ENCODE results near the gene NFE2.

Gene NFE2

DNA sequence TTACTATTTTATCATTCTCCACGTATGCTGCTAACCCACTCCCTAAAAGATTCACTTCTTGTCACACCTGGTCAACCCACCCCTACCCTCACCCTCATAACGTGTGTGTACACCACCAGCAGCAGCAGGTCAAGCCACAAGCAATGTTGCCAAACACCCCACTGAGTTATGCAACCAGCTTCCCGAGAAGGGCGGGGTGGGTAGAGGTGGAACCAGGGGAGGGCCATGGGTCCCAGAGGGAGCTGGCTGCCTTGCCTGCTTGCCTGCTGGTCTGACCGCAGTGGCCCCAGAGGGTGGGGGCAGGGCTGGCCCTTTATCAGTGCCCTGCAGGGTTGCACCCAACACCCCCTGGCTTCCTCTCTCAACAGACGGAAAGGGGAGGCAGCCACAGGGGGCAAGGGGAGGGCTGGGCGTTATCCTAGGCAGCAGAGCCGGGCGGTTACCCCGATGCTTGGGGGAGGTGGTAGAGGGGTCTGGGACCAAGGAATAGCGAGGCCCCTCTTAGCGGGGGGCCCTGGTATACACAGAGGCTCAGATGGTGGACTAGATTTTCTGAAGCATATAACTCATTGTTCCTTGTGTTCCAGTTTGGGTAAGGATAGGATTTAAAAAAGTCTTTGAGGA, 3.5 kb upstream of the NFE2 start:
- TF ChIP-seq, protein P1, sequence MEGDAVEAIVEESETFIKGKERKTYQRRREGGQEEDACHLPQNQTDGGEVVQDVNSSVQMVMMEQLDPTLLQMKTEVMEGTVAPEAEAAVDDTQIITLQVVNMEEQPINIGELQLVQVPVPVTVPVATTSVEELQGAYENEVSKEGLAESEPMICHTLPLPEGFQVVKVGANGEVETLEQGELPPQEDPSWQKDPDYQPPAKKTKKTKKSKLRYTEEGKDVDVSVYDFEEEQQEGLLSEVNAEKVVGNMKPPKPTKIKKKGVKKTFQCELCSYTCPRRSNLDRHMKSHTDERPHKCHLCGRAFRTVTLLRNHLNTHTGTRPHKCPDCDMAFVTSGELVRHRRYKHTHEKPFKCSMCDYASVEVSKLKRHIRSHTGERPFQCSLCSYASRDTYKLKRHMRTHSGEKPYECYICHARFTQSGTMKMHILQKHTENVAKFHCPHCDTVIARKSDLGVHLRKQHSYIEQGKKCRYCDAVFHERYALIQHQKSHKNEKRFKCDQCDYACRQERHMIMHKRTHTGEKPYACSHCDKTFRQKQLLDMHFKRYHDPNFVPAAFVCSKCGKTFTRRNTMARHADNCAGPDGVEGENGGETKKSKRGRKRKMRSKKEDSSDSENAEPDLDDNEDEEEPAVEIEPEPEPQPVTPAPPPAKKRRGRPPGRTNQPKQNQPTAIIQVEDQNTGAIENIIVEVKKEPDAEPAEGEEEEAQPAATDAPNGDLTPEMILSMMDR (conservative IDR thresholded peaks at IDR 0.05; ENCODE audit: low read depth, low read length), result no peak
- peak overlapping the region; percentile 8 for H3K4me3 ChIP-seq (ENCODE audit: low read depth, low read length)
- DNase-seq (ENCODE audit: low read depth), result peak; percentile 71

GRCh38 chr12:54303640-54304039, 2.8 kb upstream of the NFE2 start:
- no peak for DNase-seq (ENCODE audit: low read depth)
- no peak overlapping the region for H3K4me3 ChIP-seq (ENCODE audit: low read depth, low read length)
- TF ChIP-seq, protein P1 (conservative IDR thresholded peaks at IDR 0.05; ENCODE audit: low read depth, low read length), result no peak

- no peak overlapping the region for H3K4me3 ChIP-seq (ENCODE audit: low read depth, low read length)
- TF ChIP-seq, protein P1 (conservative IDR thresholded peaks at IDR 0.05; ENCODE audit: low read depth, low read length), result no peak
- no peak for DNase-seq (ENCODE audit: low read depth)
Observed at GRCh38 chr12:54301428-54302048, 723 bp upstream of the NFE2 start.

DNA sequence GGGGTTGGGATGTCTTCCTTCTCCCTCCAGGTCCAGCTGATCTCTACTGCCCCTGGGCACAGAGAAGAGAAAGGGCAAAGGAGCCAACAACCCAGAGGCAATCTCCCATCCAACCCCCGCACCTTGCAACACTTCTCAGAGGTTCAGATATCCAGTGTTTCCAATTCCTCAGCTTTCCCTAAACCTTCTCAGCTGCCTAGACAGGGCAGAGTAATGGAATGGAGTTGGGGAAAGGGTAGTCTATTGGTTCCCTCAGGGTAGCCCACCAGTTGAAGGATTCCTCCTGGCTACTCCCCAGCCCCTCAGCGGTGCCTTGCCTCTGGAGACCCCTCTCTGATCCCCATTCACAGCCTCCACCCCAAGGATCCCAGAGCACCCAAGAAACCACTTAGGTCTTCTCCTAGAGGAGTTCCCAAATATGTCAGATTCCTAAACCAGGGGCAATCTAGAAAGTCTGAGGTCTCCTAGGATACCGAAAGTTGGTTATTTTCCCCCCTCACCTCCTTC, 537 bp downstream of the NFE2 start:
- H3K4me3 ChIP-seq (ENCODE audit: low read depth, low read length), result no peak overlapping the region
- no peak for DNase-seq (ENCODE audit: low read depth)
- TF ChIP-seq, protein P1 (conservative IDR thresholded peaks at IDR 0.05; ENCODE audit: low read depth, low read length), result no peak

- TF ChIP-seq, protein P1 (conservative IDR thresholded peaks at IDR 0.05; ENCODE audit: low read depth, low read length), result no peak
- no peak for DNase-seq (ENCODE audit: low read depth)
- H3K4me3 ChIP-seq (ENCODE audit: low read depth, low read length), result no peak overlapping the region
Observed at GRCh38 chr12:54299515-54300224, 1.1 kb downstream of the NFE2 start.

DNA sequence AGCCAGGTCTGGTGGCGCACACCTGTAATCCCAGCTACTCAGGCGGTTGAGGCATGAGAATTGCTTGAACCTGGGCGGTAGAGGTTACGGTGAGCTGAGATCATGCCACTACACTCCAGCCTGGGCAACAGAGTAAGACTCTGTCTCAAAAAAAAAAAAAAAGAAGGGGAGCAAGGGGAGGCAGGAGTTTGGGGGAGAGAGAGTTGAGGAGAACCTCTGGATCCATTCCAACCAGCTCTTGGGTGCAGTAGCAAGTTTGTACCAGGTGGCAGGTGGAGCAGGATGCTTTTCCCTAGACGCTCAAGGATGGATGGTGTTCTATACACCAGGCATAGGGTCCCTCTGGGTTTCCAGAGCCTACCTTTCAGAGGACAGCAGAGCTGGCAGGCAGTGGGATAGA, 1.9 kb downstream of the NFE2 start:
- H3K4me3 ChIP-seq (ENCODE audit: low read depth, low read length), result no peak overlapping the region
- TF ChIP-seq, protein P1 (conservative IDR thresholded peaks at IDR 0.05; ENCODE audit: low read depth, low read length), result no peak
- DNase-seq (ENCODE audit: low read depth), result no peak

All from choroid plexus epithelial cell (primary cell).